Esophagus squamous epithelium (tissue), 4 donors: Measurements from ENCODE around the gene GNB2.

Experiments
- CTCF ChIP-seq, 6 experiments: fragments of 450-650 bp in 4 of 6; fragments of 200-600 bp in 2 of 6; sonication (generic) in 2 of 6; IDR thresholded peaks; one replicate each; pipeline ENCODE4 v1.5.1; 2016 to 2019; ENCODE audit warnings: antibody characterized with exemption in 6 of 6, mild to moderate bottlenecking in 4 of 6, moderate library complexity in 4 of 6
- POLR2A ChIP-seq, 4 donors: fragments of 450-650 bp; IDR thresholded peaks; one replicate each; pipeline ENCODE4 v1.6.1; 2017; ENCODE audit warnings: antibody characterized with exemption in 4 of 4, mild to moderate bottlenecking in 4 of 4, moderate library complexity in 3 of 4

GRCh38 chr7:100671353-100672327 is 1.9 kb upstream of the GNB2 start:
- TF ChIP-seq CTCF (IDR thresholded peaks at IDR 0.05) (no peak), POLR2A (IDR thresholded peaks at IDR 0.05) (no peak)
